NCI-H1105 treated with DMSO at 0.1 percent for 48 hours (cell line): ENCODE measurements around the gene VAMP2.
"Not testable (repeated sequence)": the region's sequence is repeated elsewhere in the genome, so short reads cannot be mapped to it uniquely, and the experiment has no call there.

Experiments
- DNase-seq: peaks from one replicate; lab custom pipeline; 2025; lab: John Stamatoyannopoulos, UW

Gene VAMP2

DNA sequence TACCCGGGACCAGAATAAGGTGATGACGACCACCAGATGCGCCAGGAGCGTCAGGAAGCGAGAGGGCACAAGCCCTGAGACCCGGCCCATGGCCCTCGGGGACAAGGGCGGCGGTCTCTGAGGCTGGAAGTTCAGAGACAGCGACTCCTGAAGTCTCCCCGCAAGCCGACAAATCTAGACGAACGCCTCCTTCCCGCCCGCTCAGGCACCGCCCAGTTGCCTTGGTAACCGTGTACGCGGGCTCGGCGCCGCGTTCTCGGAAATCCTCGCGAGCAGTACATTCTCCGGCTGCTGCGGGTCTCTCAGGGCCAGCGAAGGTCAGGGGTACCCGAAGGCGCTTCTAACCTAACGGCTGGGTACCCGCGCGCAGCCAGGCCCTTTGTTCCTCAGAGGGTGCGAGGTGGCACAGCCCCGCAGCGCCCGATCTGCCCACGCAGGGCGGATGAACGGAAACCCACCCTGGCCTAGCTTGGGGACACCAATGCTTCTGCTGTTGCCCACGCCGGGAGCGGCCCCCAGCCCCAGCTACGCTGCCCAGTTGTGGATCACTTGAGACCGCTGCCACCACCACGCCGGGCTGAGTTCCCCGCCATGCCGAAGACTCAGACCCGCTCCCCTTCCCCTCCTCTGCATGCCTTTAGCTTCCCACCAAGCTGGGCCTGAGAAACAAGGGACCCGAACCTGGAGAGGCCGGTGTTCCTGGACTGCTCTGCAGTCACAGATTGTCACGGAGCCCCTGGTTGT is 13.6 kb upstream of the VAMP2 start, which contains the start of gene TMEM107:
Gene TMEM107 (minus strand): TSS at position 184 of the 744 bp plus-strand sequence. CDS start 94 bp downstream, at position 90.
- DNase-seq, result peak; percentile 91

GRCh38 chr17:8175795-8176196 is 13.0 kb upstream of the VAMP2 start:
- DNase-seq, result no peak

- peak; percentile 81 for DNase-seq
These were observed 11.1 kb upstream of the VAMP2 start for GRCh38 chr17:8173871-8174322.

DNA sequence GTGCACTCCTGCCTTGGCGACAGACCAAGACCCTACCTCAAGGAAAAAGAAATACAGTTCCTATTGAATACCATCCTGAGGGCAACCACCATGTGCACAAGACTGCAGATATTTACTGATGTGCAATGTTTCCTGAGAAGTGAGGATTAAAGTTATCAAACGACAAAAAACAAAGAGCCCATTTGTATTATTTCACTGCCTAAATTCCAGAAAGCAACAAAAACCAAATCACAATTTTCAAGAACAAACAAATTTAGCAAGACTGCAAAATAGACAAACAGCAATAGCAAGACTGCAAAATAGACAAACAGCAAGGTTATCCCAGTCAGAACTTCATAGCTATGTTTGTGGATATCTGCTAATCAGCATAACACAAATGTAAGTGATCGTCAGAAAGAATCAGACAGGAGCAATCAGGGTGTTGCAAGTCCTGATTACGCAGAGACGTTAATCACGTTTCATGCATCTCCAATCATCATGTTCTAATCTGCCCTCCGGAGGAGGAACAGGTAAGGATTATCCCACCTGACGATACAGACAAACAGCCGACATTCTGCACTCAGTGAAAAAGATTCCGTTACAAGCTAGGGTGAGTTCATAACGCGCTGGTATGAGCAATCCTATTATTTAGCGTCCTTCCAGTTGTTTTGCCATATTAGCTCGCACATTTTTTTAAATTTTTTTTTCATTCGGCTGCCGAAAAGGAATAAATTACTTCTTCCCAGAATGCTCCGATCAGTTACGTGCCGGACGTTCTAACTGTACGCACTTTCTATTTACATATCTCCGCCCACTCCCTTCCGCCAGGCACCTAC is 10.5 kb upstream of the VAMP2 start:
- DNase-seq, result peak; percentile 98

DNA sequence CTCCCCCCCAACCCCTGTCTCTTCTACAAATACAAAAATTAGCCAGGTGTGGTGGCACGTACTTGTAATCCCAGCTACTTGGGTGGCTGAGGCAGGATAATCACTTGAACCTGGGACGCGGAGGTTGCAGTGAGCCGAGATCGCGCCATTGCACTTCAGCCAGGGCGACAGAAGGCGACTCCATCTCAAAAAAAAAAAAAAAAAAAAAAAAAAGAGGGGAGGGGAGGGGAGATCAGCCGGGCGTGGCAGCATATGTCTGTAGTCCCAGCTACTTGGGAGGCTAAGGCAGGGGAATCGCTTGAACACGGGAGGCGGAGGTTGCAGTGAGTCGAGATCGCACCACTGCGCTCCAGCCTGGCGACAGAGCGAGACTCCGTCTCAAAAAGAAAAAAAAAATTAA is 7.4 kb upstream of the VAMP2 start:
- DNase-seq, result not testable (repeated sequence)

DNA sequence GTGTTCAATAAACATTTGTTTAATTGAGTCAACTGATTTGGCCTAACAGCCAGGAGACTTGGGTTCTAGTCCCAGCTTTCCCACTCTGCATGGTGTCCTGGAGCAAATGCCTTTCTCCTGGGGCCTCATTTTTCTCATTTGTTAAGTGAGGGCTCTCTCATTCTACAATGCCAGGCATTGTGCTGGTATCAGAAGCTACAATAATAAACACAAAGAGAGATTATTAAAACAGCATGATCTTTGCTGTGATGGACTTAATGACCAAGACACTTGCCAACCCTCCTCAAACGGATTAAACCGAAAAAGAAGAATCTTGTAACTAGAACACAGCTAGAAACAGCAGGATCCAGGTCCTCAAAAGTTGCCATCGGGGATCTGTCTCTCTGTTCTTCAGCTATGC is 4.8 kb upstream of the VAMP2 start:
- no peak for DNase-seq

DNA sequence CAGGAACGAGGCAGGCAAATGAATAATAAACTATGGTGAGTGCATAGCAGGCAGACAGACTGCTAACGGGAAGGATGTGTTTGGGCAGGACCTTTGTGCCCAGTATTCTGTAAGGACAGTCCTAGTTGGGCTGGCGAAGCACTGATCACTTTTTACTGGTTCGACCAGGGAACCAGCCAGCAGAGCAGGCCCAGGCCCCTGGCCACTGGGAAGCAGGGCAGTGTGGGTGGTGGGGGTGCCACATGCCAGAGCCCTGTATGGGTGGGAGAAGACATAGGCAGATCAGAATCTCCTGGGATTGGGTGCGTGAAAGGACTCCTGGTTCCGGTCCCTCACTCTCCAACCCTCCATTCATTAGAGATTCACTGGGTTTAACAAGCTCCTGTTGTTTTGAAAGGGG is 4.0 kb upstream of the VAMP2 start:
- DNase-seq, result no peak

- DNase-seq, result no peak
These were observed 2.0 kb upstream of the VAMP2 start for GRCh38 chr17:8164815-8165131.

DNA sequence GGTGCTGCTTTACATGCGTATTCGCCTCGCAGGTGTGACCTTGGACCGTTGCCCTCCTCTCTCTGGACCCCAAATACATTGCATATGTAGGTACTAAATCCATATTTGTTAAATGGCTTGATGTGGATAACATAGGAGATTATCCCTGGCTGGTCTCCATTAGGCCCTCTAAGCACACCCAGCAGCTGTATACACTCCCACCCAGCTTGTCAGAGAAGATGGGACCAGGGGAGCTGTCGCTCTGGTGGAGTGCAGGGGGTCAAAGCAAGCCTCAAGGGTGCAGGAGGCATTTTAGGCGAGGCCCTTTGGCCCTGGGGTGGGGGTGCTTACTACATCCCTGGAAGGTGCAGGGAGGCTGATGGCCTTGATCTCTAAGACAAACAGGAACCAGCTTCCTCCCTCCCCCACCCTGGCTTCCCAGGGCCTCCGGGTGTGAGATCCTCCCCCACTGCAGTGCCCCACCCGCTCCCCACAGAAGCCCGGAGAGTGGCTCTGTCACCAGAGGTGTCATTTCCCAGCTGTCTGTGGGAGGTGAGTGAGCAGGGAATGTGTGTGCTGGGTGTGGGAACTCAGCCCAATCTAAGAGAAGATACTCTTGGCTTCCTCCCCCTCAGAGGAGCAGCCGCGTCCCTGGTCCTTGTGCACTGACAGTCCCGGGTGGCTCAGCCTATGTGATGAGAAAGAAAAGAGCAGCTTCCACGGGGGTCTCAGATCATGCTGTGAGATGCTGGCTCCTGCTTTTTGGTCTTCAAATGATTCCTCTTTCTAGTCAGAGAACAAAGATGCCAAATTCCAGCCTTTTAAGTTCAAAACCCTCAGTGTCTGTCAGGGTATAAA is 1.4 kb upstream of the VAMP2 start:
- no peak for DNase-seq

DNA sequence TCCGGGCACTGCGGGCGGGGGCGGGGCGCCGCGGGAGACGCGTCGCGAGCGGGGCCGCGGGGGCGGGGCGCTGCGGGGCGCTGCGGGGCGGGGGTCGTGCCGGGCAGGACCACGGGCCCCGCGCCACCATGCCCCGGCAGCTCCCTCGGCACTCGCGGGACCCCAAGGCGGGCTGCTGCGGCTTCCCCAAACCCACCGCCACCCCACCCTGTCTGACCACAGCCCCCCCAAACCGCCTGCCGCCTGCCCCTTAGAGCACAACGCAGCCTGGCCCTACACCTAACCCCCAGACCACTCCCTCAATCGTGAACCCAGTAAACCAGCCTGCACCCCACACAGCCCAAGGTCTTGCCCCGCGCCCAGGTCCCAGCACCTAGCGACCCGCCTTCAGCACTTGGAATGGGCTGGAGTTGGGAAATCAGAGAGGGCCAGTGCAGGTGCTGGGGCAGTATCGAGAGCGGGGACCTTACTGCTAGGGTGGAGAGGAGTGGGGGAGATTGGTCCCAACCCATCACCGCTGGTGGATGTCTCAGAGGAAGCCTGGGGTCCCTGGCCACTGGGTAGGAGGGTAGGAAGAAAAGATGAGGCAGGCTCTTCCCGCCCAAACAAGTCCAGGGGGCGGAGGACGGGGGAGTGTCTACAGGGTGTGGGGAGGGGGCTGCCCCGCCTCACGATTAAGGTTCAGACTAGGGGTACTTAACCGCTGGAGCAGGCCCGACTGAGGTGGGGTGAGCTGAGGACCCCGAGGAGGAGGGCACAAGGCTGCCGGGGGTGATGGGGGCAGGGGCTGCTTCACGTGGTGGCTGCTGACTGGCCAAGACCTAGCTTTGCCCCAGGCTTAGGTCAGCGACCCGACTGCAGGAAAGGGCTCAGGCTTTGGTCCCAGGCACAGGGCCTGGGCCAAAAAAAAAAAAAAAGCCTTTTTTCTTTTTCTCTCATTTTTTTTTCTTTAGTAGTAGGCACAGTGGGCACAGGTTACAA is 539 bp upstream of the VAMP2 start:
- peak; percentile 53 for DNase-seq

DNA sequence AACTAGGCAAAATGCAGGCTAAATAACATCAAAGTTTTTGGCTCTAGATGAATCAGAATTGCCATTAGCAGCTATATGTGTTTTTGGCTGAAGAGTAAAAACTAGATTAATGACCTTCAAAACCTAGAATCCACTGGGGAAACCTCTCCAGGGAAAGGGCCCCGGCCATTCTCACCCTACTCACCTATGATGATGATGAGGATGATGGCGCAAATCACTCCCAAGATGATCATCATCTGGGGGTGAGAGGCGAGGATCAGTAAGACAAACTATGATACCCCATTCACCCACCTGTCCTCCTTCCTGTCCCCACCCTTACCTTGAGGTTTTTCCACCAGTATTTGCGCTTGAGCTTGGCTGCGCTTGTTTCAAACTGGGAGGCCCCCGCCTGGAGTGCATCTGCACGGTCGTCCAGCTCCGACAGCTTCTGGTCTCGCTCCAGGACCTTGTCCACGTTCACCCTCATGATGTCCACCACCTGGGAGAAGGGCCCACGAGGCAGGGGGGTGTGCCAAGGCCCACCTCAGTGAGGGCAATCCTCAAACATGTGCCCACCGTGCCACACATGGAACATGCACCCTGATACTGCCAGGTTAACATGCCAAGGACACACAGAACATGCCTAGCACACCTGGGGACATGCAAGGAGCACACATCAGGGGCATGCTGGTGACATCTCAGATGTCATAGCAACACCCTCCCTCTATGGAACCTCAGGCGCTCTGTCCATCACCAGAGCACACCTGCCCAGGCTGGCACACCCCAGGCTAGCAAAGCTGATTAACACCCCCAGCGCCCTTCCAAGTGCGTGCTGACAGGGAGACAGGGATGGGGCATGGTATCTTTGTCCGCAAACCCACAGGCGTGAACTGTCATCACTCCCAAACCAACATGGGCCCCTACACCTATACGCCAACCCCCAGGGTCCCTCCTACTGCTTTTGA is 1.2 kb downstream of the VAMP2 start:
- no peak for DNase-seq

- DNase-seq, result no peak
These were observed 2.0 kb downstream of the VAMP2 start for GRCh38 chr17:8160741-8161221.

GRCh38 chr17:8160224-8160577 is 2.5 kb downstream of the VAMP2 start:
- no peak for DNase-seq

GRCh38 chr17:8159459-8160223 is 3.1 kb downstream of the VAMP2 start:
- DNase-seq, result no peak

- DNase-seq, result no peak
These were observed 3.7 kb downstream of the VAMP2 start for GRCh38 chr17:8159032-8159400.

GRCh38 chr17:8158267-8159031 is 4.3 kb downstream of the VAMP2 start:
- DNase-seq, result peak; percentile 73

DNA sequence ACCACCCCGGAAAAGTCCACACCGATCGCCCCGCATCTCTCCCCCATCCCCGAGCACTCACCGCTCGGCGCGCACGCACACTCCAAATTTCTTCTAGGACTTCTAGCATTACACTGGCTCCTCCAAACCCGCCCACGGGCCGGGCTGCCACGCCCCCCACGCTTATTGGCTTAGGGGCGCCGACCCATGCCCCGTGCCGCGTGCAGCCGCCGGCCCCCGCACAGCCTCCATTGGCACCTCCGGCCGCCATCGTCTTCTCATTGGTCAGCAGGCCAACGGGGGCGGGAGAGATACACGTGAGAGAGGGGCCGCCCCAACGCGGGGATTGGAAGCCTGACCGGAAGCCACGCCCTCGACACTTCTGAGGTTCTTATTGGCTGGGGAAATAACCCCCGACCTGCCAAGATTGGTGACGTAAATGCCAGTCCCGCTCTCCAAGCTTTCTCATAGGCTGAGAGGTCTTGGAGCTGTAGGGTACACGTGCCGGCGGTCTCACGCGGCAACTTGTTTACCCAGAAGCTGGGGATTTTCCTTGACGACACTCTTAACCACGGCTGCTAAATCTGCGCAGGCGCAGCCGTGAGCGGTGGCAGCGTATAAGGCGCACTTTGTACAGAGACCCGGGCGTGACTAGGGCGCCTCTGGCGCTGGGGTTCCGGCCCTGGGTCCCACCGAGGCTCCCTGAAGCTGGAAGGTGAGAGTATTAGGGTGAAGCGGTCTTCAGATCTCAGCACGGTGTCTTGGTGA is 6.3 kb downstream of the VAMP2 start:
- DNase-seq, result peak; percentile 100

DNA sequence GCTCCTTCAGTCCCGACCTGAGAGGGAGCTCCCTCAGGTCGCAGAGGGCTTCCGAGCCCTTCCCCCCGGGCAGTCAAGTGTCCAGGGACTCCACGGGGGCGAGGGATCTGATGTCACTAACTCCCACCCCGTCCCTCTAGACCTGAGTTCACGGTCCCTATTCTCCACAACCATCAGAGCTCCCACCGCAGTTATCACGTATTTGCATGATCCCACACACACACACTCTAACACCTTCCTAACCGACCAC is 6.8 kb downstream of the VAMP2 start:
- DNase-seq, result no peak
